Parathyroid adenoma (tissue), 2 donors: ENCODE data around the gene SIRPD.

Experiments used
- H2AFZ ChIP-seq: fragments of 300-600 bp; sonication (generic); one replicate; pipeline ENCODE4 v1.7.0; 2017; ENCODE audit warnings: antibody characterized with exemption, mild to moderate bottlenecking
- H3K27ac ChIP-seq: fragments of 300-600 bp; sonication (generic); one replicate; pipeline ENCODE4 v1.7.0; 2017
- H3K27me3 ChIP-seq: fragments of 300-600 bp; sonication (generic); one replicate; pipeline ENCODE4 v1.7.0; 2017; ENCODE audit warnings: low read length; ENCODE audit not compliant: control insufficient read depth, insufficient read depth
- H3K36me3 ChIP-seq: fragments of 300-600 bp; sonication (generic); one replicate; pipeline ENCODE4 v1.7.0; 2017; ENCODE audit warnings: low read length; ENCODE audit not compliant: control insufficient read depth, insufficient read depth
- H3K4me1 ChIP-seq: fragments of 300-600 bp; sonication (generic); one replicate; pipeline ENCODE4 v1.7.0; 2017; ENCODE audit warnings: control low read depth
- H3K4me2 ChIP-seq: fragments of 300-600 bp; sonication (generic); one replicate; pipeline ENCODE4 v1.7.0; 2017; ENCODE audit warnings: low read length
- H3K4me3 ChIP-seq: fragments of 300-600 bp; sonication (generic); one replicate; pipeline ENCODE4 v1.7.0; 2017; ENCODE audit warnings: low read depth, low read length
- H3K79me2 ChIP-seq: fragments of 300-600 bp; sonication (generic); one replicate; pipeline ENCODE4 v1.7.0; 2017; ENCODE audit warnings: control low read depth
- H3K9ac ChIP-seq: fragments of 300-600 bp; sonication (generic); one replicate; pipeline ENCODE4 v1.7.0; 2017; ENCODE audit warnings: mild to moderate bottlenecking
- H3K9me3 ChIP-seq: fragments of 300-600 bp; sonication (generic); one replicate; pipeline ENCODE4 v1.7.0; 2017; ENCODE audit warnings: low read length; ENCODE audit not compliant: control insufficient read depth
- TF ChIP-seq, protein P1 (sequence below): fragments of 300-600 bp; sonication (generic); IDR thresholded peaks from one replicate; pipeline ENCODE4 v1.7.0; 2017; ENCODE audit warnings: antibody characterized with exemption, mild to moderate bottlenecking
- donor health status: primary hyperparathyroidism.

SIRPD gene

DNA sequence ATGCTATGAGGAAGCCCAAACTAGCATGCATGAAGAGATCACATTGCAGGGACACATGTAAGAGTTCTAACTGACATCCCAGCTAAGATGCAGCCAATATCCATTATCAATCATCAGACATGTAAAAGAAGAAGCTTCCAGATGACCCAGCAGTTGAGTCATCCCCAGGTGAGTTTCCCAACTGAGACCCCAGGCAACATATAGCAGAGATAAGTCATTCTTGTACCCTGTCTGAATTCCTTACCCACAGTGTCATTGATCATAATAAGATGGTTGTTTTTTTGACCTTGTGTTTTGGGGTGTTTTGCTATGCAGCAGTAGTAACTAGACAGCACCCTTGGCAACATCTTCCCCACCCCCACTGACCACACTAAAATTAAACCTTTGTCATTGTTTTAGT, 18.9 kb downstream of the SIRPD start:
- no peak overlapping the region for H3K4me2 ChIP-seq
- H3K9ac ChIP-seq: no peak overlapping the region
- H3K79me2 ChIP-seq: no peaks in the 10 kb centered on the region
- H3K4me3 ChIP-seq: no peak overlapping the region
- no peaks in the 10 kb centered on the region for H3K27me3 ChIP-seq
- no peak overlapping the region for H2AFZ ChIP-seq
- no peaks in the 10 kb centered on the region for H3K4me1 ChIP-seq
- TF ChIP-seq, protein P1, sequence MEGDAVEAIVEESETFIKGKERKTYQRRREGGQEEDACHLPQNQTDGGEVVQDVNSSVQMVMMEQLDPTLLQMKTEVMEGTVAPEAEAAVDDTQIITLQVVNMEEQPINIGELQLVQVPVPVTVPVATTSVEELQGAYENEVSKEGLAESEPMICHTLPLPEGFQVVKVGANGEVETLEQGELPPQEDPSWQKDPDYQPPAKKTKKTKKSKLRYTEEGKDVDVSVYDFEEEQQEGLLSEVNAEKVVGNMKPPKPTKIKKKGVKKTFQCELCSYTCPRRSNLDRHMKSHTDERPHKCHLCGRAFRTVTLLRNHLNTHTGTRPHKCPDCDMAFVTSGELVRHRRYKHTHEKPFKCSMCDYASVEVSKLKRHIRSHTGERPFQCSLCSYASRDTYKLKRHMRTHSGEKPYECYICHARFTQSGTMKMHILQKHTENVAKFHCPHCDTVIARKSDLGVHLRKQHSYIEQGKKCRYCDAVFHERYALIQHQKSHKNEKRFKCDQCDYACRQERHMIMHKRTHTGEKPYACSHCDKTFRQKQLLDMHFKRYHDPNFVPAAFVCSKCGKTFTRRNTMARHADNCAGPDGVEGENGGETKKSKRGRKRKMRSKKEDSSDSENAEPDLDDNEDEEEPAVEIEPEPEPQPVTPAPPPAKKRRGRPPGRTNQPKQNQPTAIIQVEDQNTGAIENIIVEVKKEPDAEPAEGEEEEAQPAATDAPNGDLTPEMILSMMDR: no peak
- no peak overlapping the region for H3K27ac ChIP-seq
- H3K9me3 ChIP-seq: no peaks in the 10 kb centered on the region
- no peaks in the 10 kb centered on the region for H3K36me3 ChIP-seq

- no peaks in the 10 kb centered on the region for H3K4me1 ChIP-seq
- H3K27me3 ChIP-seq: no peaks in the 10 kb centered on the region
- TF ChIP-seq, protein P1: no peak
- H3K9me3 ChIP-seq: no peaks in the 10 kb centered on the region
- no peak overlapping the region for H3K27ac ChIP-seq
- H3K4me3 ChIP-seq: no peak overlapping the region
- no peak overlapping the region for H3K4me2 ChIP-seq
- no peak overlapping the region for H3K9ac ChIP-seq
- H3K36me3 ChIP-seq: no peaks in the 10 kb centered on the region
- H2AFZ ChIP-seq: no peak overlapping the region
- no peaks in the 10 kb centered on the region for H3K79me2 ChIP-seq
Observed at GRCh38 chr20:1537731-1538058, 19.8 kb downstream of the SIRPD start.

GRCh38 chr20:1536893-1537730, 20.4 kb downstream of the SIRPD start:
- Histone ChIP-seq H3K27ac (no peak overlapping the region), H3K27me3 (no peaks in the 10 kb centered on the region), H3K4me1 (no peaks in the 10 kb centered on the region), H3K9ac (no peak overlapping the region), H3K4me3 (no peak overlapping the region), H3K36me3 (no peaks in the 10 kb centered on the region), H2AFZ (no peak overlapping the region), H3K79me2 (no peaks in the 10 kb centered on the region), H3K9me3 (no peaks in the 10 kb centered on the region), H3K4me2 (no peak overlapping the region)
- TF ChIP-seq, protein P1: no peak

GRCh38 chr20:1535420-1536175, 21.9 kb downstream of the SIRPD start:
- Histone ChIP-seq H3K9ac (no peak overlapping the region), H3K27me3 (no peaks in the 10 kb centered on the region), H3K4me3 (no peak overlapping the region), H3K27ac (no peak overlapping the region), H3K4me1 (no peaks in the 10 kb centered on the region), H3K9me3 (no peaks in the 10 kb centered on the region), H3K36me3 (no peaks in the 10 kb centered on the region), H3K4me2 (no peak overlapping the region), H2AFZ (no peak overlapping the region), H3K79me2 (no peaks in the 10 kb centered on the region)
- TF ChIP-seq, protein P1: no peak
